Heart left ventricle (tissue), 13 donors: ENCODE data around the gene SEMG1.

Source experiments
- POLR2A ChIP-seq, 2 donors: fragments of 450-650 bp; IDR thresholded peaks; one replicate each; pipeline ENCODE4 v1.6.1; 2017; ENCODE audit warnings: antibody characterized with exemption in 2 of 2, mild to moderate bottlenecking in 2 of 2, moderate library complexity in 2 of 2
- TF ChIP-seq, protein P1 (sequence below), 12 donors: fragments of 200-600 bp; sonication (generic) in 4 of 12; IDR thresholded peaks; one replicate each; pipeline versions ENCODE4 v1.5.0 to v1.8.0; 2018 to 2022; ENCODE audit warnings: antibody characterized with exemption in 12 of 12, mild to moderate bottlenecking in 5 of 12
- donor health status: ischemic (EF 13 %, LVEDD 7.1; RV severe dilation, severe dysfunction).
- donor health status: DM: no; HTN: yes; CAD: no.
- donor health status: DM: no; HTN: no; CAD: no.
- donor health status: ischemic (EF 25% LVEDD 6.9; RV normal size, moderate dysfunction).
- donor health status: ischemic (EF 25% LVEDD 5.7; RV mildly dilated, moderate dysfunction).
- donor health status: ischemic (EF 35%, LVEDD 5.7; RV mildly dilated, moderate dysfunction).
- donor health status: nonischemic (EF 11% LVEDD 7.7; RV severe dilation, severe dysfunction).
- donor health status: DM: yes; HTN: yes; CAD: no.
- donor health status: PGD.
- donor health status: ischemic (EF 29% LVEDD 5.4; RV normal size, mild dysfunction).
- donor health status: nonischemic (EF 23%, LVEDD 6.1; RV moderate dilation, normal function).

DNA sequence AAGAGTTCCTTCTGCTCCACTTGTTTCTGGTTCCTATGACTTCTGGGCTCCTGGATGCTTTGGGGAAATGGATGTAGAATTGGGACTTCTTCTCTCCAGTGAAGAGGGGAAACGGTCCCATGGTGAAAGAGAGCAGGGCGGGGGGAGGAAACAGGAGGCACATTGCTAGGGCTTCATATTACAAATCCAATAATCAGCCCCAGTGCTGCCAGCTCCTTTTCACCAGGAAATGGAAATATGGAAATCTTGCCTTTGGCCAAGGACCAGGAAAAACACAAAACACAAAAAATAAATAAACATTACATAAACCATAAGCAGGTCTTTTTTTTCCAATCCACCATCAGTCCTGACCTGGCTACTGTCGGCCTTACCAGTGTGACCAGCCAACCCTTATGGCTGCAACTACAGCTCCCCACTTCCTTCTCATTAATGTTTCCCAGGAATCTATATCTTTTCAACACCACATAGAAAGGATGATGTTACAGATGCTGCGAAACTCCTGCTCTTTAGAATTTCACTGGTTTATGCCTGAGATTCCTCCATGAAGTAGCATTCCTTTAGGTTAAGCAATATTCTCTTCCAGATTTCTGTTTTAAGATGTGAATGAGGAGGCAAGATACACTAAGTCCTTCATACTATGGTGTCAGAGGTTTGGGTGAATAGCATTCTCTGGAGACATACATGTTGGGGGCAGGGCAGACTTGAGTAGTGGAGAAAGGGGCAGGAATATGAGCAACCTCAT is 30.1 kb upstream of the SEMG1 start:
- TF ChIP-seq, protein P1, sequence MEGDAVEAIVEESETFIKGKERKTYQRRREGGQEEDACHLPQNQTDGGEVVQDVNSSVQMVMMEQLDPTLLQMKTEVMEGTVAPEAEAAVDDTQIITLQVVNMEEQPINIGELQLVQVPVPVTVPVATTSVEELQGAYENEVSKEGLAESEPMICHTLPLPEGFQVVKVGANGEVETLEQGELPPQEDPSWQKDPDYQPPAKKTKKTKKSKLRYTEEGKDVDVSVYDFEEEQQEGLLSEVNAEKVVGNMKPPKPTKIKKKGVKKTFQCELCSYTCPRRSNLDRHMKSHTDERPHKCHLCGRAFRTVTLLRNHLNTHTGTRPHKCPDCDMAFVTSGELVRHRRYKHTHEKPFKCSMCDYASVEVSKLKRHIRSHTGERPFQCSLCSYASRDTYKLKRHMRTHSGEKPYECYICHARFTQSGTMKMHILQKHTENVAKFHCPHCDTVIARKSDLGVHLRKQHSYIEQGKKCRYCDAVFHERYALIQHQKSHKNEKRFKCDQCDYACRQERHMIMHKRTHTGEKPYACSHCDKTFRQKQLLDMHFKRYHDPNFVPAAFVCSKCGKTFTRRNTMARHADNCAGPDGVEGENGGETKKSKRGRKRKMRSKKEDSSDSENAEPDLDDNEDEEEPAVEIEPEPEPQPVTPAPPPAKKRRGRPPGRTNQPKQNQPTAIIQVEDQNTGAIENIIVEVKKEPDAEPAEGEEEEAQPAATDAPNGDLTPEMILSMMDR (IDR thresholded peaks at IDR 0.05), result no peak
- TF ChIP-seq POLR2A (IDR thresholded peaks at IDR 0.05), result no peak
